Measurements from ENCODE around the gene EXOG.

GRCh38 chr3:38558864-38559263, 62.7 kb downstream of the EXOG start:
- TF ChIP-seq TCF12 (IDR thresholded peaks at IDR 0.05; ENCODE audit: low read depth, low read length) (no peak), ZBED1 (IDR thresholded peaks at IDR 0.05; ENCODE audit: borderline replicate concordance) (no peak), RBBP5 (conservative IDR thresholded peaks at IDR 0.05) (no peak), EP300 (IDR thresholded peaks at IDR 0.05; ENCODE audit: borderline replicate concordance in 1 of 2, control insufficient read depth in 1 of 2, low read depth in 2 of 2, low read length in 2 of 2) (no peak), POLR2A (IDR thresholded peaks at IDR 0.05; ENCODE audit: low read depth, low read length) (no peak)
